Islet precursor cell (in vitro differentiated cells): ENCODE data around the gene ABCC3.

Source experiments
- DNase-seq: peaks from one replicate; pipeline ENCODE4 v3.0.0-alpha.2; 2018

ABCC3 gene

GRCh38 chr17:50608700-50609379 lies 25.8 kb upstream of the ABCC3 start:
- no peak for DNase-seq

- DNase-seq: no peak
These were observed 25.2 kb upstream of the ABCC3 start for GRCh38 chr17:50609380-50610074.

- no peak for DNase-seq
These were observed 23.0 kb upstream of the ABCC3 start for GRCh38 chr17:50611634-50612033.

GRCh38 chr17:50612281-50612680 lies 22.4 kb upstream of the ABCC3 start:
- DNase-seq: no peak

GRCh38 chr17:50613007-50613992 lies 21.4 kb upstream of the ABCC3 start:
- no peak for DNase-seq

- DNase-seq: no peak
These were observed 20.1 kb upstream of the ABCC3 start for GRCh38 chr17:50614471-50615051.

- no peak for DNase-seq
These were observed 18.9 kb upstream of the ABCC3 start for GRCh38 chr17:50615828-50616227.

GRCh38 chr17:50618300-50618699 lies 16.4 kb upstream of the ABCC3 start:
- no peak for DNase-seq

- no peak for DNase-seq
These were observed 15.7 kb upstream of the ABCC3 start for GRCh38 chr17:50618941-50619340.

GRCh38 chr17:50619489-50619888 lies 15.2 kb upstream of the ABCC3 start:
- DNase-seq: no peak

GRCh38 chr17:50620237-50620636 lies 14.4 kb upstream of the ABCC3 start:
- DNase-seq: no peak

- no peak for DNase-seq
These were observed 13.8 kb upstream of the ABCC3 start for GRCh38 chr17:50620858-50621257.

- DNase-seq: no peak
These were observed 13.1 kb upstream of the ABCC3 start for GRCh38 chr17:50621574-50622031.

GRCh38 chr17:50624321-50624934 lies 10.3 kb upstream of the ABCC3 start:
- DNase-seq: no peak

GRCh38 chr17:50625032-50625871 lies 9.4 kb upstream of the ABCC3 start:
- no peak for DNase-seq

- peak; percentile 96 for DNase-seq
These were observed 8.6 kb upstream of the ABCC3 start for GRCh38 chr17:50626037-50626574.

- no peak for DNase-seq
These were observed 7.5 kb upstream of the ABCC3 start for GRCh38 chr17:50627036-50627781.

GRCh38 chr17:50627782-50628601 lies 6.7 kb upstream of the ABCC3 start:
- peak; percentile 94 for DNase-seq

GRCh38 chr17:50629902-50630301 lies 4.8 kb upstream of the ABCC3 start:
- DNase-seq: no peak
